Measurements from ENCODE around the gene SPOCK2.

- TF ChIP-seq CTCF (IDR thresholded peaks at IDR 0.05 in 4 of 5, conservative IDR thresholded peaks at IDR 0.05 in 1 of 5), result no peak
- TF ChIP-seq POLR2A (IDR thresholded peaks at IDR 0.05), result no peak
Observed at GRCh38 chr10:72109636-72110157, 21.3 kb upstream of the SPOCK2 start.

Measured in gastrocnemius medialis (tissue), 4 donors.